A673 (cell line): Measurements from ENCODE around the gene PRLR. TPM values are rescaled to one million over a fixed set of nuclear protein-coding genes. Genes with fewer than 3 reads are reported as not detected.

Source experiments
- BruUV-seq: library from RNA; stranded (reverse); fragments of 400-500 nt; replicated peaks from 2 replicates; lab custom pipeline; 2021; lab: Mats Ljungman, UMichigan
- CTCF ChIA-PET: fragments of 300-600 bp; sonication (Branson Sonifier 250); formaldehyde crosslinking; loops from one replicate; lab custom pipeline; 2022; ENCODE audit warnings: antibody characterized with exemption; lab: Charles Lee
- POLR2A ChIA-PET: fragments of 300-600 bp; sonication (Branson Sonifier 250); formaldehyde crosslinking; loops from one replicate; lab custom pipeline; 2022; ENCODE audit warnings: antibody characterized with exemption; ENCODE audit not compliant: low non-redundant PET; lab: Charles Lee
- DNase-seq: peaks from one replicate; pipeline ENCODE4 v3.0.0-alpha.2; 2015; ENCODE audit warnings: low spot score
- H3K27ac ChIP-seq: fragments of 200-600 bp; sonication (generic); 2 replicates; pipeline ENCODE4 v1.5.1; 2016; ENCODE audit warnings: mixed run types, low read depth, mild to moderate bottlenecking, mixed read lengths, antibody characterized with exemption, low read length; ENCODE audit not compliant: poor library complexity, severe bottlenecking
- H3K27me3 ChIP-seq: fragments of 200-600 bp; sonication (generic); replicated peaks from 2 replicates; pipeline ENCODE4 v1.6.1; 2017; ENCODE audit warnings: mixed run types, low read depth, mild to moderate bottlenecking, mixed read lengths, antibody characterized with exemption, low read length; ENCODE audit not compliant: insufficient read depth, poor library complexity
- H3K36me3 ChIP-seq: fragments of 200-600 bp; sonication (generic); 2 replicates; pipeline ENCODE4 v1.6.1; 2016; ENCODE audit warnings: mixed run types, mild to moderate bottlenecking, mixed read lengths, antibody characterized with exemption, low read length; ENCODE audit not compliant: insufficient read depth, poor library complexity, severe bottlenecking
- H3K4me1 ChIP-seq: fragments of 200-600 bp; sonication (generic); 2 replicates; pipeline ENCODE4 v1.6.1; 2017; ENCODE audit warnings: mixed run types, mild to moderate bottlenecking, mixed read lengths, antibody characterized with exemption, low read length; ENCODE audit not compliant: insufficient read depth, poor library complexity, severe bottlenecking
- H3K4me3 ChIP-seq: fragments of 200-600 bp; sonication (generic); 2 replicates; pipeline ENCODE4 v1.5.1; 2016; ENCODE audit warnings: low read depth, mixed run types, mild to moderate bottlenecking, mixed read lengths, low read length; ENCODE audit not compliant: poor library complexity, severe bottlenecking
- H3K9me3 ChIP-seq: fragments of 200-600 bp; sonication (generic); 2 replicates; pipeline ENCODE4 v1.6.1; 2016; ENCODE audit warnings: mixed run types, low read depth, mild to moderate bottlenecking, mixed read lengths, antibody characterized with exemption, low read length; ENCODE audit not compliant: poor library complexity, severe bottlenecking
- EZH2 ChIP-seq: fragments of 200-600 bp; sonication (generic); IDR thresholded peaks from 2 replicates; pipeline ENCODE4 v1.6.1; 2017; ENCODE audit warnings: borderline replicate concordance, low read depth, mild to moderate bottlenecking, mixed read lengths, antibody characterized with exemption, low read length; ENCODE audit not compliant: poor library complexity, severe bottlenecking
- intact Hi-C: fragments of 100-400 bp; cut with micrococcal nuclease; formaldehyde crosslinking; loops from one replicate; pipeline ENCODE4 v1.10.0; 2022; ENCODE audit not compliant: unreplicated experiment
- total RNA-seq: library from RNA; stranded (reverse); gene quantifications from 2 replicates; pipeline ENCODE4 v1.2.3, GENCODE V29; 2021
- TF ChIP-seq, protein P1 (sequence below): fragments of 300-800, 200-600 bp; sonication (generic); conservative IDR thresholded peaks from 2 replicates; pipeline ENCODE4 v1.5.1; 2017; ENCODE audit warnings: low read depth, mild to moderate bottlenecking, antibody characterized with exemption, low read length, moderate library complexity, mixed read lengths

PRLR gene
- total RNA-seq, 1 experiment from 2014 or later = not detected

DNA sequence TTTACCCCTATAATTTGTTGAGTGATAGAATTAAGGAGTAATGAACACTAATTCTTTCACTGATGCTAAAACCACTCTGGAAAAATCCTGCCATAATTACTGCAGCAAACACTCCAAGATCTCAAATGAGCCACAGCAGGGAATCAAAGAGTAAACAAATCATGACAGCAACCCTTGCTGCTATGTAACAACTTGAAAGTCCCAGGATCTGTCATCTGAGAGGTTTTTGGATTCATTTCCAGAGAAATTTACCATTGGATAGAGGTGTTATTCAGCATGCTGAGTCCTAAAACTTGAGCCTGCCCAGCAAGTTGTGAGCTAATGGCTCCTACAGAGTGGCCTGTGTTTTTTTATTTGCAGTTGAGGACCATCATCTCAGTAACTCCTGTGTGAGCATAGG, 59.2 kb downstream of the PRLR start:
- H3K9me3 ChIP-seq = peaks cover 5% of the 10 kb centered on the region
- no peaks in the 10 kb centered on the region for H3K27me3 ChIP-seq
- DNase-seq = no peak
- no peak overlapping the region for H3K27ac ChIP-seq
- intact Hi-C loops = no loop called here
- H3K36me3 ChIP-seq = no peaks in the 10 kb centered on the region
- H3K4me1 ChIP-seq = no peaks in the 10 kb centered on the region
- no TSS peak for BruUV-seq
- ChIA-PET POLR2A (no interaction called here), CTCF (no interaction called here)
- TF ChIP-seq EZH2 = no peak
- TF ChIP-seq, protein P1, sequence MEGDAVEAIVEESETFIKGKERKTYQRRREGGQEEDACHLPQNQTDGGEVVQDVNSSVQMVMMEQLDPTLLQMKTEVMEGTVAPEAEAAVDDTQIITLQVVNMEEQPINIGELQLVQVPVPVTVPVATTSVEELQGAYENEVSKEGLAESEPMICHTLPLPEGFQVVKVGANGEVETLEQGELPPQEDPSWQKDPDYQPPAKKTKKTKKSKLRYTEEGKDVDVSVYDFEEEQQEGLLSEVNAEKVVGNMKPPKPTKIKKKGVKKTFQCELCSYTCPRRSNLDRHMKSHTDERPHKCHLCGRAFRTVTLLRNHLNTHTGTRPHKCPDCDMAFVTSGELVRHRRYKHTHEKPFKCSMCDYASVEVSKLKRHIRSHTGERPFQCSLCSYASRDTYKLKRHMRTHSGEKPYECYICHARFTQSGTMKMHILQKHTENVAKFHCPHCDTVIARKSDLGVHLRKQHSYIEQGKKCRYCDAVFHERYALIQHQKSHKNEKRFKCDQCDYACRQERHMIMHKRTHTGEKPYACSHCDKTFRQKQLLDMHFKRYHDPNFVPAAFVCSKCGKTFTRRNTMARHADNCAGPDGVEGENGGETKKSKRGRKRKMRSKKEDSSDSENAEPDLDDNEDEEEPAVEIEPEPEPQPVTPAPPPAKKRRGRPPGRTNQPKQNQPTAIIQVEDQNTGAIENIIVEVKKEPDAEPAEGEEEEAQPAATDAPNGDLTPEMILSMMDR = no peak
- no peak overlapping the region for H3K4me3 ChIP-seq

DNA sequence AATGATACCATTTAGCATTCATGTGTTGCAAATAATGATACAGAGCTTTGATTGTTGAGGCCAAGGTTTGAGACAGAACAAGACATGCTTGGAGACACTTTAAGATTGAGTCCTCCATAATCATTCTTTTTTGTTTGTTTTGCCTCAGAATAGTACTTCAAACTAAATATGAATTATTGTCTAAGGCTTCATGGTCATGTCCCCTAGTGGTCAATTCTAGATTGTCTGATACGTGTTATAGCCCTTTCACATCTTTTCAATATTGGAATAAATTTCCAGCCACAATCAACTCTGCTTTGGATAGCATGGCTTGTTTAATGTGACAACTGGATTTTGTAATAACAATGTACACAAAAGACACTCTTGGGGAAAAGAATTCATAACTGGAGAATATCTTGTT, 64.2 kb downstream of the PRLR start:
- H3K9me3 ChIP-seq = peaks cover 5% of the 10 kb centered on the region
- BruUV-seq = no TSS peak
- intact Hi-C loops = no loop called here
- H3K4me3 ChIP-seq = no peak overlapping the region
- no peak overlapping the region for H3K27ac ChIP-seq
- CTCF ChIA-PET = no interaction called here
- POLR2A ChIA-PET = no interaction called here
- no peaks in the 10 kb centered on the region for H3K27me3 ChIP-seq
- H3K4me1 ChIP-seq = no peaks in the 10 kb centered on the region
- H3K36me3 ChIP-seq = no peaks in the 10 kb centered on the region
- no peak for TF ChIP-seq EZH2
- TF ChIP-seq, protein P1 = peak; percentile 23; the same call in 1 of the 2 replicates
- no peak for DNase-seq

GRCh38 chr5:35164860-35165542, 65.3 kb downstream of the PRLR start:
- CTCF ChIA-PET = no interaction called here
- TF ChIP-seq, protein P1 = no peak
- no peak for TF ChIP-seq EZH2

More at GRCh38 chr5:35164860-35165542, 65.3 kb downstream of the PRLR start:
- no peak for DNase-seq
- BruUV-seq = no TSS peak
- no peaks in the 10 kb centered on the region for H3K36me3 ChIP-seq
- intact Hi-C loops = no loop called here
- H3K4me1 ChIP-seq = no peaks in the 10 kb centered on the region
- POLR2A ChIA-PET = no interaction called here
- peaks cover 5% of the 10 kb centered on the region for H3K9me3 ChIP-seq
- no peak overlapping the region for H3K4me3 ChIP-seq
- H3K27ac ChIP-seq = no peak overlapping the region
- no peaks in the 10 kb centered on the region for H3K27me3 ChIP-seq
